ENCODE data around the gene KCTD11.

Gene KCTD11

DNA sequence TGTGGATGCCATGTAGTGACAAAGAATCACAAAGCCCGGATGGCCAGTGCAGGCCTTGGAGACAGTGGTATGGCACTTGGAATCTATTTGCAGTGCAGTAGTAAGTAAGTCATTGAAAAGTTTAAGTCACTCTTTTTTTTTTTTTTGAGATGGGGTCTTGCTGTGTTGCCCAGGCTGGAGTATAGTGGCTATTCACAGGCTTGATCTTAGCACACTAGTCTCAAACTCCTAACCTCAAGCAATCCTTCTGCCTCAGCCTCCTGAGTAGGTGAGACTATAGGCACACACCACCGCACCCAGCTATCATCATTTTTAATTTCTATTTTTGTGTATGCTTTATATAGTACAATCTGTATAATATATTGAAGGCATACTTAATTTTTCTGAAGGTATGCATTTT is 46.6 kb downstream of the KCTD11 start:
- TF ChIP-seq PPARA (CRISPR knock-in tag; IDR thresholded peaks at IDR 0.05; ENCODE audit: borderline replicate concordance) = no peak

GRCh38 chr17:7403043-7403726 is 51.2 kb downstream of the KCTD11 start:
- peak; percentile 4 for ATAC-seq
- TF ChIP-seq GLIS3 (CRISPR knock-in tag; IDR thresholded peaks at IDR 0.05) = no peak
- TF ChIP-seq ISL1 (CRISPR knock-in tag; IDR thresholded peaks at IDR 0.05) = no peak
- TF ChIP-seq TCF4 (CRISPR knock-in tag; IDR thresholded peaks at IDR 0.05; ENCODE audit: borderline replicate concordance) = no peak
- TF ChIP-seq ZC3H10 (CRISPR knock-in tag; IDR thresholded peaks at IDR 0.05) = no peak
- no peak for TF ChIP-seq CSRNP3 (CRISPR knock-in tag; IDR thresholded peaks at IDR 0.05)
- no peak for TF ChIP-seq ARNTL (CRISPR knock-in tag; IDR thresholded peaks at IDR 0.05; ENCODE audit: borderline replicate concordance, low read depth)
- TF ChIP-seq, protein P1, sequence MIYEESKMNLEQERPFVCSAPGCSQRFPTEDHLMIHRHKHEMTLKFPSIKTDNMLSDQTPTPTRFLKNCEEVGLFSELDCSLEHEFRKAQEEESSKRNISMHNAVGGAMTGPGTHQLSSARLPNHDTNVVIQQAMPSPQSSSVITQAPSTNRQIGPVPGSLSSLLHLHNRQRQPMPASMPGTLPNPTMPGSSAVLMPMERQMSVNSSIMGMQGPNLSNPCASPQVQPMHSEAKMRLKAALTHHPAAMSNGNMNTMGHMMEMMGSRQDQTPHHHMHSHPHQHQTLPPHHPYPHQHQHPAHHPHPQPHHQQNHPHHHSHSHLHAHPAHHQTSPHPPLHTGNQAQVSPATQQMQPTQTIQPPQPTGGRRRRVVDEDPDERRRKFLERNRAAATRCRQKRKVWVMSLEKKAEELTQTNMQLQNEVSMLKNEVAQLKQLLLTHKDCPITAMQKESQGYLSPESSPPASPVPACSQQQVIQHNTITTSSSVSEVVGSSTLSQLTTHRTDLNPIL (CRISPR knock-in tag; IDR thresholded peaks at IDR 0.05; ENCODE audit: low read depth) = no peak
- no peak for TF ChIP-seq TOX (CRISPR knock-in tag; IDR thresholded peaks at IDR 0.05; ENCODE audit: borderline replicate concordance)
- TF ChIP-seq RARB (CRISPR knock-in tag; IDR thresholded peaks at IDR 0.05) = no peak
- TF ChIP-seq POU6F1 (CRISPR knock-in tag; IDR thresholded peaks at IDR 0.05; ENCODE audit: borderline replicate concordance, low read depth) = no peak
- TF ChIP-seq ZNF70 (CRISPR knock-in tag; IDR thresholded peaks at IDR 0.05) = no peak
- TF ChIP-seq BACH2 (CRISPR knock-in tag; IDR thresholded peaks at IDR 0.05; ENCODE audit: borderline replicate concordance) = no peak
- no peak for TF ChIP-seq ESRRG (CRISPR knock-in tag; IDR thresholded peaks at IDR 0.05)
- no peak for TF ChIP-seq ZNF8 (CRISPR knock-in tag; IDR thresholded peaks at IDR 0.05)

More for the DNA sequence above, 46.6 kb downstream of the KCTD11 start:
- no peak for ATAC-seq

- peak; percentile 67 for ATAC-seq
- TF ChIP-seq ZC3H10 (CRISPR knock-in tag; IDR thresholded peaks at IDR 0.05) = no peak
- TF ChIP-seq OSR1 (CRISPR knock-in tag; IDR thresholded peaks at IDR 0.05) = no peak
- no peak for TF ChIP-seq ZNF70 (CRISPR knock-in tag; IDR thresholded peaks at IDR 0.05)
- no peak for TF ChIP-seq ISL1 (CRISPR knock-in tag; IDR thresholded peaks at IDR 0.05)
- TF ChIP-seq, protein P1 (CRISPR knock-in tag; IDR thresholded peaks at IDR 0.05; ENCODE audit: low read depth) = no peak
- no peak for TF ChIP-seq POU6F1 (CRISPR knock-in tag; IDR thresholded peaks at IDR 0.05; ENCODE audit: borderline replicate concordance, low read depth)
- TF ChIP-seq PPARA (CRISPR knock-in tag; IDR thresholded peaks at IDR 0.05; ENCODE audit: borderline replicate concordance) = no peak
- TF ChIP-seq, protein P2, sequence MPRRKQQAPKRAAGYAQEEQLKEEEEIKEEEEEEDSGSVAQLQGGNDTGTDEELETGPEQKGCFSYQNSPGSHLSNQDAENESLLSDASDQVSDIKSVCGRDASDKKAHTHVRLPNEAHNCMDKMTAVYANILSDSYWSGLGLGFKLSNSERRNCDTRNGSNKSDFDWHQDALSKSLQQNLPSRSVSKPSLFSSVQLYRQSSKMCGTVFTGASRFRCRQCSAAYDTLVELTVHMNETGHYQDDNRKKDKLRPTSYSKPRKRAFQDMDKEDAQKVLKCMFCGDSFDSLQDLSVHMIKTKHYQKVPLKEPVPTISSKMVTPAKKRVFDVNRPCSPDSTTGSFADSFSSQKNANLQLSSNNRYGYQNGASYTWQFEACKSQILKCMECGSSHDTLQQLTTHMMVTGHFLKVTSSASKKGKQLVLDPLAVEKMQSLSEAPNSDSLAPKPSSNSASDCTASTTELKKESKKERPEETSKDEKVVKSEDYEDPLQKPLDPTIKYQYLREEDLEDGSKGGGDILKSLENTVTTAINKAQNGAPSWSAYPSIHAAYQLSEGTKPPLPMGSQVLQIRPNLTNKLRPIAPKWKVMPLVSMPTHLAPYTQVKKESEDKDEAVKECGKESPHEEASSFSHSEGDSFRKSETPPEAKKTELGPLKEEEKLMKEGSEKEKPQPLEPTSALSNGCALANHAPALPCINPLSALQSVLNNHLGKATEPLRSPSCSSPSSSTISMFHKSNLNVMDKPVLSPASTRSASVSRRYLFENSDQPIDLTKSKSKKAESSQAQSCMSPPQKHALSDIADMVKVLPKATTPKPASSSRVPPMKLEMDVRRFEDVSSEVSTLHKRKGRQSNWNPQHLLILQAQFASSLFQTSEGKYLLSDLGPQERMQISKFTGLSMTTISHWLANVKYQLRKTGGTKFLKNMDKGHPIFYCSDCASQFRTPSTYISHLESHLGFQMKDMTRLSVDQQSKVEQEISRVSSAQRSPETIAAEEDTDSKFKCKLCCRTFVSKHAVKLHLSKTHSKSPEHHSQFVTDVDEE (CRISPR knock-in tag; IDR thresholded peaks at IDR 0.05) = no peak
- no peak for TF ChIP-seq ZNF565 (CRISPR knock-in tag; conservative IDR thresholded peaks at IDR 0.05; ENCODE audit: low read depth)
- no peak for TF ChIP-seq ESRRG (CRISPR knock-in tag; IDR thresholded peaks at IDR 0.05)
Measured at GRCh38 chr17:7403727-7403976, 51.7 kb downstream of the KCTD11 start.
